ENCODE data around the gene RNF220.

GRCh38 chr1:44587796-44588460 is 182.9 kb downstream of the RNF220 start:
- TF ChIP-seq CTCF (conservative IDR thresholded peaks at IDR 0.05; ENCODE audit: low read depth, low read length): no peak
- no peak for TF ChIP-seq EZH2 (IDR thresholded peaks at IDR 0.05; ENCODE audit: low read length, unreplicated experiment)
